Esophagus squamous epithelium (tissue), 4 donors: ENCODE measurements around the gene KCNE5.

Source experiments
- POLR2A ChIP-seq, 4 donors: fragments of 450-650 bp; IDR thresholded peaks; one replicate each; pipeline ENCODE4 v1.6.1; 2017; ENCODE audit warnings: antibody characterized with exemption in 4 of 4, mild to moderate bottlenecking in 4 of 4, moderate library complexity in 3 of 4
- TF ChIP-seq, protein P1 (sequence below), 6 experiments: fragments of 450-650 bp in 4 of 6; fragments of 200-600 bp in 2 of 6; sonication (generic) in 2 of 6; IDR thresholded peaks; one replicate each; pipeline ENCODE4 v1.5.1; 2016 to 2019; ENCODE audit warnings: antibody characterized with exemption in 6 of 6, mild to moderate bottlenecking in 4 of 6, moderate library complexity in 4 of 6

DNA sequence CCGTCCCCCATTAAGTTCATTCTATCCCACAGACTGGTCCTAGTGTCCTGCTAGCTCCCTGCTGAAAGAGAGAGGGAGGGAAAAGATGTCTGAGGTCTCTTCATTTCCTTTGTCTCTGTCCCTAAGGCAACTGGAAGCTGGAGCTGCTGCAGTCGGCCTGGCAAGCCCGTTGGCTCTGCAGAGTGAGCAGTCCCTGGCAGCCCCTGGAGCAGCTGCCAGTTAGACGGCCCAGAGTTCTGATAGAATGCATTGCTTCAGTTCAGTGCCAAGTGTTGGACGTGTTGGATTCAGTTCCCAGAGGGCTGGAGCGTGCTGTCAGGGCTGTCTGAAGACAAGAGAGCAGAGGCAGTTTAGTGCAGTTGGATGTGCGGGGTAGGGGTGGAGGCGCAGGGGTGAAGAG lies 975 bp downstream of the KCNE5 start:
- TF ChIP-seq, protein P1, sequence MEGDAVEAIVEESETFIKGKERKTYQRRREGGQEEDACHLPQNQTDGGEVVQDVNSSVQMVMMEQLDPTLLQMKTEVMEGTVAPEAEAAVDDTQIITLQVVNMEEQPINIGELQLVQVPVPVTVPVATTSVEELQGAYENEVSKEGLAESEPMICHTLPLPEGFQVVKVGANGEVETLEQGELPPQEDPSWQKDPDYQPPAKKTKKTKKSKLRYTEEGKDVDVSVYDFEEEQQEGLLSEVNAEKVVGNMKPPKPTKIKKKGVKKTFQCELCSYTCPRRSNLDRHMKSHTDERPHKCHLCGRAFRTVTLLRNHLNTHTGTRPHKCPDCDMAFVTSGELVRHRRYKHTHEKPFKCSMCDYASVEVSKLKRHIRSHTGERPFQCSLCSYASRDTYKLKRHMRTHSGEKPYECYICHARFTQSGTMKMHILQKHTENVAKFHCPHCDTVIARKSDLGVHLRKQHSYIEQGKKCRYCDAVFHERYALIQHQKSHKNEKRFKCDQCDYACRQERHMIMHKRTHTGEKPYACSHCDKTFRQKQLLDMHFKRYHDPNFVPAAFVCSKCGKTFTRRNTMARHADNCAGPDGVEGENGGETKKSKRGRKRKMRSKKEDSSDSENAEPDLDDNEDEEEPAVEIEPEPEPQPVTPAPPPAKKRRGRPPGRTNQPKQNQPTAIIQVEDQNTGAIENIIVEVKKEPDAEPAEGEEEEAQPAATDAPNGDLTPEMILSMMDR (IDR thresholded peaks at IDR 0.05) = no peak
- no peak for TF ChIP-seq POLR2A (IDR thresholded peaks at IDR 0.05)
